Endothelial cell of hepatic sinusoid (primary cell): ENCODE data around the gene PKHD1.

Experiments used
- in situ Hi-C: cut with HindIII; loops from 2 replicates; pipeline ENCODE4 v1.10.0; 2017; ENCODE audit warnings: low sequenced_read_pairs

Gene PKHD1

DNA sequence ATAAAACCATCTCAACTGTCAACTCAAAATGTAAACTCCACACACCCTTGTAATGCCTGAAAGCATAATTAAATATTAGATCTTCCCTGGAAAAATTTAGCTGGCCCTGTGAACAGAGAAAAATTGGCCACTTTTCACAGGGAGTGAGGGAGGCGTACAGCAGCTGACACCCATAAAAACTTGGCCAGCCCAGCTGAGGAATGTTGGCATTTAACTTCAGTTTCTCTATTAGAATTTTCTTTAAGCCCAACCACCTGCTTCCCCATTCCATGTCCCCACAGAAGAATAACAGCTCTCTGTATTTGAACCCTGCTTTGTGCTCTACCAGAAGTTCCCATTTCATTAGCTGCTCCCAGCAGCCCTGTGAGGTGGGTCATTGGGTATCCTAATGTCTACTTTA lies 41.0 kb downstream of the PKHD1 start:
- in situ Hi-C loops: no loop called here

DNA sequence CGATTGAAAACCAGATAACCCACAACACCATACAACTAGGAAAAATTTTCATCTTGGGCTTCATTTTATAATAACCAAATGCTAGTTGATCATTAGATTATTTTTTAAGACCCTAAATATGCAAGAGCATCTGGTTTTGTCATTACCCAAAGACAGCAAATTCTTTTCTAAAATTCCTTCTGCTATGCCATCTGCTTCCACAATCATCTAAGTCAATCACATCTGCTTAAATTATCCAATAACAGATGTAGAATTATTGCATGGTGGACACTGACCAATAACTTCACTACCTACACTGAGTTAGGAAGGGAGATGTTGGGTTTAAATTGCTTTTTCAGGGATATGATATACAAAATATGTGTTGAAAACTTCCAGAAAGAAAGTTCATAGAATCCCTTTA lies 41.9 kb downstream of the PKHD1 start:
- in situ Hi-C loops: no loop called here

DNA sequence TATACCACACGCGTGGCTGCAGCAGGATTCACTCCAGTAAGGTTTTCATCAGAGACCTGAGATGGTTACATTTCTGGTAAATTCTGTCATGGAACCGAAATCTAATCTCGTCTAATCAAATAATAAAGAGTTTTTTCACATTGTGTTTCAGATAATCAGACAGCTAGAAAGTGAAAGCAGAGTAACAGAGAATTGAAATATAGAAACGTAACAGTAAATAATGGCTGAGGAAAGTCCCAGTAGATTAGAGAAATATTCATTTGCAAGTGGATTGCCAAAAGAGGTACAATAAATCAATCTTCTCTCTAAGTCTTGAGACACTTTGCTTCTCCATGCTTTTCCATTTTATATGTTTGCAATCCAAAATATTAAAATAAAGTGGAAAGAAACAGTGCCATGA lies 42.4 kb downstream of the PKHD1 start:
- in situ Hi-C loops: no loop called here

DNA sequence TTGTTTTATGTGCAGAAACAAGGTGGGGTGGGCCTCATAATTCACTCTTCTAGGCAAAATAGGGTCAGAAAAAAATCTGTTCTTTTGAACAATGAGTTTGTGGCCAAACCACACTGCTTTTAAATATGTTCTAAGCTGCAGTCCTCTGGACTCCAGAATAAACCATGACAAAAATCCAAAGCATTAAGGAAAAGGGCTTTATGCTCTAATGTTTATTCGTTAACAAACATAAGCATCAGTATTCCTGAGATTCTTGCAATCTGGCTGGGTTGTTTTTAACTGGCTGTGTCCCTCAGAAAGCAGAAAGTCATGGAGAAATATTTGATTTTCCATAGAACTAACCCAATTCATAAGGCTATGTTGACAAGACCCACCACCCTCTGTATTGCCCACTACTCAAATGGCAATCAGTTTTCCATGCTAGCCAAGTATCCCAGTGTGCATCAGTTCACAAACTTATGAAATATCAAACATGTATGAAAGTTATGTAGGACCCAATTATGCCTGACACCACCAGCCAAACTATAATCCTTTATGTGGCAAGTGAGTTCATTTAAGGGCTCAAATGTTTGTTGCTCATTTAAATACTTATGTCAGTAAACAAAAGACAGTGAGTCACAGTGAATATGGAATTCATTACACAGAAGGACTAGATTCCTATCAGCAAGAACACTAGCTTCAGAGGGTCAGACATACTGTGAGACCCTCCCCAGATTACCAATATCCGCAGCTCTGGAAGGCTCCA lies 45.1 kb downstream of the PKHD1 start:
- in situ Hi-C loops: no loop called here

DNA sequence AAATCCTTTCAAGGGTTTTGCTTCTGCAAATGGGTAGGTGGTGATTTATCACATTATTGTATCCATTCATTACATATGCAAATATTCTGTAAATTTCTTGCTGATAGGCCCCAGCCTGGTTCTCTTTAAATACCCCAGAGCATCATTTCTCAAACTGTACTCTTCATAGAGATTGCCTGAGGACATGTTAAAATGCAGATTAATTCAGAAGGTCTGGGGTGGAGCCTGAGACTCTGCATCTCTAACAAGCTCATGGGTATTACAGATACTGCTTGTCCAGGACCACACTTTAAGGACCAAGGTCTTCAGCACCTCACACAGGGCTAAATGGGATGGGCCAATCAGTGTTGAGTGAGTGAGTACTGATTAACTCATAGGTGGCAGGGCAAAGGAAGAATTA lies 46.3 kb downstream of the PKHD1 start:
- in situ Hi-C loops: no loop called here

DNA sequence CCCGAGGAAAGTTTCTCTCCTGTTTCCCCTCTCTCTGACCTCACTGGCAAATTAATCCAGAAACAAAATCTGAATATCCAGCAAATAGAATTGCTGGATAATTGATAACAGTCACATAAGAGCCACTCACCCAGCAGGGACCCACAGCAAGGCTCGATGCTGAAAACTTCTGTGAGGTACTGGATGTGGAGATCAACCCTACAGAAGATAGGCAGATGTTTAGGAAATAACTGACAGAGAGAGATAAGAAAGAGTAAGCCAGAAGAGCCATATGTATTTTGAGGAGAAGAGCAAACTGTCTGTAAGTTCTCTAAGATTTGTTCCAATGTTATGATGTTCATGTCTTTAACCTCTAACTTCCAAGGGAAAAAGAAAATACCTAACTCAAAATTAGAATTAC lies 59.7 kb downstream of the PKHD1 start:
- in situ Hi-C loops: no loop called here

DNA sequence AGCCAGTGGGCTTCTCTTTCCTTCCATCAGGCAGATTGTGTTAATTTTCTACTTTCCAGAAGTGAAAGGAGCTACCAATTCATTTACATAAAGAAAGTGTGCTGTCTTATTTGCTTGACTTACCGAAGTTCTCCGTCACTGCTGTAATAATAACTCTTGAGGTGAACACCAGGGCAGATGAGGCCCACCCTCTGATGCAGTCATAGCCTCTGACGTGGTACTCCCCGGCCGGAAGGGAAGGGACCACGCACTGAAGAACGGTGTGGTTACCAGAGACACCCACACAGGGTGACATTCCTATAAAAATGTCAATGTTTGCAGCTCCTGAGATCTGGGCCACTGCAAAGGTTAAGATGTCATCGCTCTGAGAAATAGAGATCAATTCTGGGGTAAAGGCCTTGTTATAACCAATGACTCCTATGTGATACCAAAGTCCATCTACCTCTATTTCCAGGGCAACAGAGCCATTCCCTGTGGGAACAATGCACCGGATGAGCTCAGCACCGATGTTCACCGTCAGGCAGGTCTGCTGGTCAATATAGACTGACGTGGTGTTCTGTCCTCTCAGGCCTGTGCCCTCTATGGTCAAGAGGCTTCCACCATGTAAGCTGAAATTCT lies 62.9 kb downstream of the PKHD1 start:
- in situ Hi-C loops: loop anchor here (5.0 kb wide), 1 partner anchor 62 kb away; no protein-coding TSS in a partner anchor

DNA sequence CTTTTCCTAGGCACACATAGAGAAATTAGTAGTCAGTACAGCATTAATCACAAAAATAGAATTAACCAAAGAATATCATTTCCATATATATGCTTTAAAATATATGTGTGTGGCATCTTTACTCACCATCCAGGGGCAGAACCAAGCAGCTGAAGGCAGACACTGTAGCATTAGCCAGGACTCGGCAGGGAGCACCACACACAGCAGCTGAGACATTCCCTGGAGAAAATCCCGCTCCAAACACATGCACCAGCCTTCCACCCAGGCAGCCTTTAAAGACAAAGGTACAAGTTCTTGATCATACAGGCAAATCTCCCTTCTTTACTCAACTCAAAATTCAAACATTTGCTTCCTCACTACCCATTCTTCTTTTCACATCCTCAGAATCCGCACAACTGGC lies 64.7 kb downstream of the PKHD1 start:
- in situ Hi-C loops: loop anchor here (5.0 kb wide), 1 partner anchor 60 kb away; no protein-coding TSS in a partner anchor

DNA sequence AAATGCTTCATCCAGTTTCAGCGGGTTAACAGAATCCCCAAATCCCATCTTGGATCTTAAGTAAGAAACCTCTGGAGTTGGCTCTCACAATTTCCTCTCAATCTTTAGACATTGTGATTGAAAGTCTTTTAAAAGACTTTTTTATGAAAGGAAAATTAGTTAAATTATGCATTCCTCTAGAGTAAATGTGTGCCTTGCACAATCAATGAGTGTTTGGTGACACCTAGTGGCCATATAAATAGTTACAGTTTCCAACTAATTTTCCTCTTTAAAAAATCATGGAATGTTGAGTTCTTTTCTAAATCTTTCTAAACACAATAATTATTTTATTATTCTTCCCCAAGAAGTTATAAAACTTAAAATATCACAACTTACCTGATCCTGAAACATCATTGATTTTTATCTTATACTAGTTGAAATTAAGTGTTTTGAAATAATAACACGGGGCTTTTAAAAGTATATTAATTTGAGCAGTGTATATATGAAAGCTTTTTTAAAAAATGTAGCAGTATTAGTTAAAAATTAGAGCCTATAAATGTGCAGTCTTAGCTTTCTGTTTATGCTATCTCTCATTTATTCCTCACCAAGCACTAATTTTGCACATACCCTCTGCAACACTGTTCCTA lies 66.4 kb downstream of the PKHD1 start:
- in situ Hi-C loops: loop anchor here (5.0 kb wide), 1 partner anchor 59 kb away; no protein-coding TSS in a partner anchor

DNA sequence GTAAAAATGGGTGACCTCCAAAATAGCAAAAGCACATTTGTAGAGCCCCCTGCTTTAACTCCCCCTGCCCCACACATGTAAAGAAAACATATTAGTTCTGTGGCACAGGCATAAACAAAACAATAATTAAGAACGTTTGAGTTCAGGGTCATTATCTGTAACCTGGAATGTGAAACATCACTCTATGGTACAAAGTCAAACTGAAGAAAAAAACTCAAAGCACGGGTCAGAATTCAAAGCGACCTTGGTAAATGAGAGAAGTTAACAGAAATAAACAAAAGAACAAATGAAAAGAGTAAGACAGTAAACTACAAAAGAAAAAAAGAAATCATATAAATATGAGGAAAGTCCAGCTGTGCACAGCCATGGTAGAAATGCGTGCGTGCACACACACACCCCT lies 67.5 kb downstream of the PKHD1 start:
- in situ Hi-C loops: loop anchor here (5.0 kb wide), 1 partner anchor 58 kb away; no protein-coding TSS in a partner anchor

DNA sequence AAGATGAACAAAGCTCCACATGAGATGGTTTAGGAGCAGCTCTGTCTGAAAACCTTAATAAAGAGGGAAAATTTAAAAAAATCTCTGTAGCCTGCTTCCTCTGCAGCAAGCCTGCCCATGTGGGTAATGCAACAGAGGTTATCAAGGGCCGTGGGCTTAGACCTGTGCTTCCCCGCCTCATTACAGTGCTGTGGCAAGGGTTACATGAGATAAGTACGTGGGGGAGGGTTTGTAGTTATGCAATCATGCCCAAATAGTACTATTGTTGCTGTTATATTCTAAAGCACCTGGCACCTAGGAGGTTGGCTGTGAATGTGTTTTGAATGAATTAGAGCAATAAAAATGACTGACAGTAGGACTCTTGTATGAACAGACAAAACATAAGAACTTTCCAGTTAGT lies 68.3 kb downstream of the PKHD1 start:
- in situ Hi-C loops: no loop called here

DNA sequence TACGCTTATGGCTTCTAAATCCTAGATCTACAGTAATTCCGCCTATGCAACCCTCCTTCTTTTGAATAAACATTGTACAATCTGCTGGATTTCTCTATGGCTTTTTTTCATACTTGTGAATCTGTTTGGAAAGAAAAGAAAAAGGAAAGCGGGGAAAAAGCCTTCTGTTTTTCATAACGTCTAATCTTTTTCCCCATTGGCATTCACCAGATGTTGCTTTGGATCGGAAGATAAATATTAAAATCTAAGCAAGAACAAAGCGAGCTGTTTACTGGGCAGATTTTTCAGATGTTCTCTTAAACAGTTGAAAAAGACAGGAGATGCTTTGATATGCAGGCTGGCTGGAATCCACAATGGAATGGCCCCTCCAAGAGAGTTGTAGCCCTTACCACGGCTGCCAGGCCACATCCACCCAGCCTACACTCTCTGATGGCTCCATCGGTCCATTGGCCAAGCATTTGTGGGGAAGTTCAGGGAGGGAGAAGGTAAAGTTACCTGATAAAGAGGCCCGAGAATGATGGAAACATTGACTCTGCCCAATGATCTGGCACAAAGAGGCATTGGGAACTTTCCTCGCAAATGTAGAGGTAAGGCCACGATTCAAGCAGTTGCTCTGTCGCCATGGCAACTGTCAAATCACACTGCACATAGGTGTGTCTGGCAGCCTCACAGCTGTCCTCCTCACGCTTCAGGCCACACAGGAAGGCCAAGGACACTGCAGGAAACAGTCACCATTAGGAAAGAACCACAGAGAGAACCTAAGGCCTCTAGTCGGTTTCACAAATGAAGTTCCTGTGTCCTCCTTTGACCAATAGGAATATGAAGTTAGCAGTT lies 70.3 kb downstream of the PKHD1 start:
- in situ Hi-C loops: no loop called here

DNA sequence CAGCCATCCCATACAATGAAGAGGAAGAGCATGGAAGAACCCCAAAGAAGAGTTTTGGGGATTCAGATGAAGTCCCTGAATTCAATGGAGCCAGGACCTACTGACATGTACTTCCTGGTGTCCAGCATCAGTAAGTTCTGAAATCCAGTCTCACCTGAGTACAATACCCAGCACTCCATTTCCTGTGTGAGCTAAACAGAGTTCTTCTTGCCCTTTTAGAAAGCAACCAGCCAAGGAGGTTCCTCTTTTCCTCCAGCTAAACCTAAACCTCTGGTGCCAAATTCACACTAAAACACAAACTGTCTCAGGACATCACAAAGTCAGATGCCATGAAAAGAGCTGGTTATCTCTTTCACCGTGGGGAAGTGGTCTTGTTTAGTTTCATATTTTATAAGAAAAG lies 71.5 kb downstream of the PKHD1 start:
- in situ Hi-C loops: no loop called here

DNA sequence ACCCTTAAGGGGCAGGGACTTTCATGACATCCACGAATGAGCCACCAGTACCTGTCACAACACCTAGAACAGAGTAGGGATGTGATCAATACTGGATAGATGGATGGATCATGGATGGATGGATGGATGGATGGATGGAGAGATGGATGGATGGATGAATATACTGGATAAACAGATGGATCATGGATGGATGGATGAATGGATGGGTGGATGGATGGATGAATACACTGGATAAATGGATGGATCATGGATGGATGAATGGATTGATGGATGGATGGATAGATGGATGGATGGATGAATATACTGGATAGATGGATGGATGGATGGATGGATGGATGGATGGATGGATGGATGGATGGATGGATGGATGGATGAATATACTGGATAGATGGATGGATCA lies 73.0 kb downstream of the PKHD1 start:
- in situ Hi-C loops: no loop called here

DNA sequence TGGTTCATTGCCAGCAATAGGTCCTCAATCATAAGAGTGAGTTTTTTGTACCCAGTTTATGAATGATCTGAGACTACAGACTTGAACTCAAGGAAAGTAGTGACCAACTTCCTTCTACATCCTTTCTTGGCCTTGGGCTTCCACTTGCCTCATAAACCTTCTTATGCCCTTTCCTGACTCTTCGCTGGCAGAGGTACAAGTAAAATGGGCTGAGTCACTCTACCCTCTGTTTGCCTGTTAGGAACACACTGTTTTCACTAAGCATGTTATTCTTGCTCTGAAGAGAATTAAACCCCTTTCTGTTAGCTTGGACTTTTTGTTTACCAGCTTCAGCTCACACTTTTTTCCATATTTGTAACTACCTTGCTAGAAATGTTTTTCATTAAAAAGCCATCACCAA lies 74.4 kb downstream of the PKHD1 start:
- in situ Hi-C loops: no loop called here

DNA sequence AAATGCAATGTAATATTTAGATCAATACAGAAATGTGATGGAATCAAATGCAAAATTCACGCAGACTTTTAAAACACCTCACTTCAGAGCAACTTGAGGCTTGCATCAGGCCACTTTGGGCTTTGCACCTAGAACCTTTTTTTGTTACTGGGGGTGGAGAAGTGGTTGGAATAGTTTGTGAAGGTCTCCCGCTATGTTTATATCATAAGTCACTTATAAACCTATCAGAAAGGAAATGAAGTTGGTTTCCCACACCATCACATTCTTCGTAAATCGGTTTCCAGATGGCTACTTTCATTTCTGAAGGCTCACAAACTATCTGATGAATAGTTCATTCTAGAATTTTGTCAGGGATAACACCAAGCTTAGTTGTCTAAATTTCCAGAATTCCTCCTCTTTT lies 74.8 kb downstream of the PKHD1 start:
- in situ Hi-C loops: no loop called here

DNA sequence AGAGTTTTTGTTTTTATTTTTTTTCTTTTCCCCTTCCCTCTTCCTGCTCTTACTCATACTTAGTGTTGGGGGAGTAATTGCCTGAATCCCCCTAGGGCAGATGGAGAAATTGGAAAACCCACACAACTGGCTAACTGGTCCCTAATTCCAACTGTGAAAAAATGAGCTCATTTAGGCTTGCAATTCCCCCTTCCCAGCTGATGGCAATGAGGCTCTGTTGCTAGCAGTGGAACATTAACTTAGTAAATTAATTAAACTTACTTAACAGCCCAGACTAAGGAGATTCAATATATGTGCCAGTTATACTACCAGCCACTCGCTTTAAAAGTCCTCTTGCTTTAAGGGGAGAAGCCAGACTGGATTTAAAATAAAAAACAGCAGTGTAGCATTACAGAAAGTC lies 76.6 kb downstream of the PKHD1 start:
- in situ Hi-C loops: no loop called here

DNA sequence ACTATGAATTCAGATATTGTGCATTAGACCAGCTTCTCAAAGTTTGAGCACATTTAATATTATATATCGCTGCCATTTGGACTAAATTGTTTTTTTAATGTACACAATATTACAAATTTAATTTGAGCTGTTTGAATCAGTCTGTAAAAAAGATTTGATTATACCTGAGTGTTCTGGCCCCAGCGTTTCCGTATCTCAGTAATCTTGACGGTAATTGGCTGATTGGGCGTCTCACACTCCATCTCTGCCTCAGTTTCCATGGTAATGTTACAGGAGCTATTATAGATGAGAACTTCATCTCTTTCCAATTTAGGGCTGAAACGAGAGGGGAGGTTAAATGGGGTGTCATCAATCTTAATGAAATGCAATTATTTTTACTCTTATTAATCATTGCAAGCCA lies 77.3 kb downstream of the PKHD1 start:
- in situ Hi-C loops: no loop called here

DNA sequence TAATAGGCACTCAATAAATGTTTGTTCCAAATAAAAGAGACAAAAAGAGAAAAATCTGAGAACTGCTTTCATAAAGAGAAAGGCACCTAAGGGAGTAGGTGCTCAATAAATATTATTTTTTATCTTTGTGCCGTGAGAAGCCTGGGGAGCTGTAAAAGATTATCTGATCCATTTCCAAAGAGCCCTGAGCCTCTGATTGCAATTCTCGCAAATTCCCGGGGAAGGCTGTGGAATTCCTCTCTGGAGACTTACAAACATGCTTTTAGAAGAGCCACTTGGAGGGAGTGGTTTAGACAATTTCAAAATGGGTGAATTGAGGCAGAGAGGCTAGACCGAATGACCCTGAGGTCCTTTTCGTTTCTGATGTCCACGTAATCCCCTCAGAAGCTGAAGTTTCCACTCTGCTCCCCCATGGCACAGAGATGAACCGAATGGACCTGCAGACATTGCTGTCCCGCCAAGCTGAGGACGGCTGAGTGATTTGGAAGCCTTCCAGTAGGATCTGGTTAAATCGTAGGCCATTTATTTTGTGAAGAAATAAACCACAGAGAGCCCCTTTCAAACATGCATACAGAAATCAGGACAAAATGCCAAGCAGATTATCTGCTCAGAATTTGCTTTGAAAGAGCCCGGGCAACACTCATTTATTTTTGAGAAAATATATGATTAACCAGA lies 77.8 kb downstream of the PKHD1 start:
- in situ Hi-C loops: no loop called here

DNA sequence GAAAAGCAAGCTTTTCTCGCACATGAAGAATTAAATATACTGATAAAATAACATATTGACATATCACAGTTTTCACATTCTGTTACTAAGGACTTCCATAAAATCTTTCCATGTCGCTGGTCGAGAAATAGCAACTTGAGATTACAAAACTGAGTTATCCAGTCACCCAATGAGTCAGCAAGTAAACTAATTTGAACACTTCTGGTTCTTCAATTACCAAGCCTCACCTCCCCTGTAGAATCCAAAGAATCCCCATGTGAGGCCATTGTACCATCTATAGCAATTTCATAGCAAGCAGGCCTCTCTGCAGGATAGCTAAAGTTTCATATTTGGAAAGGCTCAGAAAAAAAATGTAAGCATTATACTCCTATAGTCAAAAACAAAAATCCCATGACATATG lies 87.3 kb downstream of the PKHD1 start:
- in situ Hi-C loops: no loop called here
